AML-193 (cell line): ENCODE data around the gene DEGS1.
A peak's percentile ranks its signal among the peaks of the same experiment; 100 is the strongest.

ENCODE experiments used
- DNase-seq, 2 experiments: peaks; one replicate each; lab custom pipeline; 2025; lab: John Stamatoyannopoulos, UW

The DEGS1 gene

GRCh38 chr1:224213438-224214119, 30.5 kb downstream of the DEGS1 start:
- no peak for DNase-seq

- DNase-seq, result no peak
Observed at GRCh38 chr1:224216382-224216781, 33.3 kb downstream of the DEGS1 start.

- DNase-seq, result peak in 1 of 2 experiments; percentile 12
Observed at GRCh38 chr1:224217655-224218623, 34.9 kb downstream of the DEGS1 start.

GRCh38 chr1:224219011-224219611, 36.1 kb downstream of the DEGS1 start:
- no peak for DNase-seq

DNA sequence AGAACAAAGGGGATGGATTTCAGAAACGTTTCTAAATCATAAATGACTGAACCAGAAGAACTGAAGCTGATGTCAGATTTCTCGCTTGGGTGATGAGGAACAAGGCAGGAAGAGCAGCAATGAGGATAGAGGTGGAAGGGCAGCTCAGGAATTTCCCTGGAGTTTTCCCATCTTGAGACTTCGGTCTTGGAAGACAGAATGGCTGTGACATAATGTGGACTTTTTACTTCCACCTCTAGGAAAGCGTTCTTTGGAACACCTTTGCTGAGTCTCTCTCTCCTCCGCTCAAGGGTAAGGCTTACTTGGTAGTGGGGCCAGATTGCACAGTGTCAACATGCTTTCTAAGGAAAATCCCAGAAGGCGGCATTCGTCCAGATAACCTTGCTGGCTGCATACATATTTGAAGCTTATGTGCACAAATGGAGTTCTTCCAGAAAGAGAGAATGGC, 36.6 kb downstream of the DEGS1 start:
- no peak for DNase-seq

GRCh38 chr1:224223819-224224714, 41.0 kb downstream of the DEGS1 start:
- no peak for DNase-seq

DNA sequence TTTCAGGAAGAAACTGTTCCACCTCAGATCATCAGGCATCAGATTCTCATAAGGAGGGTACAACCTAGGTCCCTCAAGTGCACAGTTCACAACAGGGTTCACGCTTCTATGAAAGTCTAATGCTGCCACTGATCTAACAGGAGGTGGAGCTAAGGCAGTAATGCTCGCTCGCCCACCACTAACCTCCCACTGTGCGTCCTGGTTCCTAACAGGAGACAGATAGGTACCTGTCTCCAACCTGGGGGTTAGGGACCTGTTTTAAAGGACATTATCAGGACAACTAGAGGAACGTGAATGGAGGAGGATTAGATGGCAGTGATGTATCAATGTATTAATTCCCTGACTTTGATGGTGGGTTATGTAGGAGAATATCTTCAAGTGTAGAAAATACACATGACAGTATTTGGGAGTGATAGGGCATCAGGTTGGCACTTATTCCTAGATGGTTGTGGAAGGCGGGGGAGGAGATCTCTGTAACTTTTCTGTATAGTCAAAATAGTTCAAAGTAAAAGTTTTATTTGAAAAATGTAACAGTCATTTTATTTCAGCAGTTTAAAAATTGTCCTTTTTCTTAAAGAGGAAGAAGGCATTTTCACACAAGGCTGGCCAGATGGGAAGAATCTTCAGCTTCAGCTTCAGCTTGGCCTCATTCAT, 43.9 kb downstream of the DEGS1 start:
- DNase-seq, result no peak

DNA sequence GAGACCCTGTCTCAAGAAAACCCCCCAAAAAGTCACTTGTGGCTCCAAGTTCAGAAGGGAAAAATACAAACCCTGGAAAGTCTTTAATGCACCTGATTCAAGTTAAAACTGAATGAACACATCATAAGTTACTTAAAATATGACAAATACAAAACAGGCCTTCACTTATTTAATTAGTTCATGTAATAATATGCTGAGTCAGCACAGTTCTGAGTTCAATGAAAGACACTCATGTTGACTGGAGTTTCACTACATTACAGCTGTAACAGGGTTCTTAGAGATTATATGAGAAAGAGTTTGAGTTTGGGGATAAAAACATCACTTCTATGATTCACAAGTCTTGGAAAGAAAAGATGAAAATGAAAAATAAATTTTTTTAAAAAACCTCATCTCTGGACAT, 51.0 kb downstream of the DEGS1 start:
- no peak for DNase-seq

GRCh38 chr1:224235813-224236493, 52.9 kb downstream of the DEGS1 start:
- DNase-seq, result no peak

DNA sequence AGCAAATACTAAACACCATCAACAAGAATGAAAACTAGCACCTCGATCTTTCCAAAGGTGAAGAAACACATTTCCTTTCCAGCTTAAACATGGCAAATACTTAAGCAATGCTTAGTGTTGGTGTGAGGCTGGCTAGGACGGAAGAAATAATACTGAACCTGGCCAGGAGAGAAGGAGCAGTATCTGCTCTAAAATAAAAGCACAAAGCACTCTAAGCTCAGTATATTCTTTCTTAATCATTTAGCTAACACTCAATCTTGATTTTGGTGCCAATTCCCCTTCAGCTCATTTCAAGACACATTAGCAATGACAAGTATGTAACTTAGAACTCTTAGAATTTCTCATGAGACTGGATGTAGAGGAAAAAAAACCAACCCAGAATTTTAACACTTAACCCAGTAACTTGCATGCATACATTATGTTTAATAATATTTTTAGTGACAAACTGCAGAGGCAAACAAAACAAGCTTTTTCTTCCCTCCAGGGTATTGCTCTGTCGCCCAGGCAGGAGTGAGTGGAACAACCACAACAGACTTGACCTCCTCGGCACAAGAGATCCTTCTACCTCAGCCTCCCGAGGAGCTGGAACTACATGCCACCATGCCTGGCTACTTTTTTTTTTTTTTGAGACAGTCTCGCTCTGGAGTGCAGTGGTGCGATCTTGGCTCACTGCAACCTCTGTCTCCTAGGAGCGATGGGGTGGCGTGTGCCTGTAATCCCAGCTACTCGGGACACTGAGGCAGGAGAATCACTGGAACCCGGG, 54.3 kb downstream of the DEGS1 start:
- no peak for DNase-seq

GRCh38 chr1:224238212-224238611, 55.2 kb downstream of the DEGS1 start:
- no peak for DNase-seq

DNA sequence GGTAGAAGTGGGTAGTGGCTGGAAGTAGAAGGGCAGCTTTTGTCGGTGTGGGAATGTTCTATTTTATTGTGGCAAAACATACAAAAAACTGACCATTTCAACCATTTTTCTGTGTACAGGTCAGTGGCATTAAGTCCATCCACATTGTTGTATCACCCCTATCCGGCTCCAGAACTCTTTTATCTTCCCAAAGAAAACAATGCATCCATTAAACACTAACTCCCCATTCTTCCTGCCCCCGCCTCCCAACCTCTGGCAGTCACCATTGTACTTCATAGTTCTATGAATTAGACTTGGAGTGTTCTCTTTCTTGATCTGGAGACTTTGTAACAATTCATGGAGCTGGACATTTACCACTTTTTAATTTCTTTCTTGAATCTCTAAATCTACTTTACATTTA, 55.7 kb downstream of the DEGS1 start:
- no peak for DNase-seq
